Gastroesophageal sphincter (tissue), 3 donors: ENCODE results near the gene CCT7.

Experiments used
- CTCF ChIP-seq, 4 experiments: fragments of 200-600 bp in 2 of 4; fragments of 450-650 bp in 2 of 4; sonication (generic) in 1 of 4; IDR thresholded peaks; one replicate each; pipeline ENCODE4 v1.5.1; 2017 to 2019; ENCODE audit warnings: antibody characterized with exemption in 4 of 4, mild to moderate bottlenecking in 2 of 4, moderate library complexity in 2 of 4
- POLR2A ChIP-seq, 2 donors: fragments of 450-650 bp; IDR thresholded peaks; one replicate each; pipeline ENCODE4 v1.6.1; 2017; ENCODE audit warnings: antibody characterized with exemption in 2 of 2, mild to moderate bottlenecking in 2 of 2, moderate library complexity in 1 of 2
- POLR2AphosphoS5 ChIP-seq: sonication (generic); formaldehyde crosslinking; IDR thresholded peaks from one replicate; pipeline ENCODE4 v1.6.1; 2017; ENCODE audit warnings: antibody characterized with exemption

- TF ChIP-seq POLR2A (IDR thresholded peaks at IDR 0.05) (no peak), CTCF (IDR thresholded peaks at IDR 0.05) (no peak), POLR2AphosphoS5 (no peak)
Observed at GRCh38 chr2:73250872-73251846, 17.1 kb downstream of the CCT7 start.
